HG03342 (cell line): ENCODE measurements around the gene FRMD1.

Experiments
- ATAC-seq: cut with Tn5 transposase; IDR thresholded peaks from one replicate; pipeline ENCODE4 v1.9.1; 2021; ENCODE audit warnings: mild to moderate bottlenecking, moderate library complexity; ENCODE audit not compliant: unreplicated experiment

Gene FRMD1

GRCh38 chr6:168044521-168045130, 34.4 kb downstream of the FRMD1 start:
- no peak for ATAC-seq

- no peak for ATAC-seq
Observed at GRCh38 chr6:168043848-168044415, 35.1 kb downstream of the FRMD1 start.

- ATAC-seq, result no peak
Observed at GRCh38 chr6:168043193-168043847, 35.7 kb downstream of the FRMD1 start.

GRCh38 chr6:168042426-168043192, 36.4 kb downstream of the FRMD1 start:
- no peak for ATAC-seq

GRCh38 chr6:168041928-168042327, 37.1 kb downstream of the FRMD1 start:
- no peak for ATAC-seq

GRCh38 chr6:168040856-168041496, 38.0 kb downstream of the FRMD1 start:
- ATAC-seq, result no peak

GRCh38 chr6:168039849-168040248, 39.2 kb downstream of the FRMD1 start:
- no peak for ATAC-seq

- no peak for ATAC-seq
Observed at GRCh38 chr6:168039301-168039700, 39.7 kb downstream of the FRMD1 start.

GRCh38 chr6:168038576-168039140, 40.4 kb downstream of the FRMD1 start:
- no peak for ATAC-seq

GRCh38 chr6:168037856-168038255, 41.2 kb downstream of the FRMD1 start:
- ATAC-seq, result no peak

- no peak for ATAC-seq
Observed at GRCh38 chr6:168037242-168037641, 41.8 kb downstream of the FRMD1 start.

GRCh38 chr6:168035661-168036545, 43.1 kb downstream of the FRMD1 start:
- no peak for ATAC-seq

GRCh38 chr6:168035098-168035660, 43.8 kb downstream of the FRMD1 start:
- no peak for ATAC-seq

GRCh38 chr6:168034537-168034936, 44.5 kb downstream of the FRMD1 start:
- no peak for ATAC-seq

GRCh38 chr6:168033791-168034190, 45.2 kb downstream of the FRMD1 start:
- ATAC-seq, result no peak

GRCh38 chr6:168032005-168032760, 46.8 kb downstream of the FRMD1 start:
- ATAC-seq, result no peak

- ATAC-seq, result no peak
Observed at GRCh38 chr6:168031411-168031971, 47.5 kb downstream of the FRMD1 start.

- no peak for ATAC-seq
Observed at GRCh38 chr6:168030908-168031307, 48.1 kb downstream of the FRMD1 start.
